GM12892 (cell line): ENCODE results near the gene PTCD2.

ENCODE experiments used
- DNase-seq: peaks from one replicate; pipeline ENCODE4 v3.0.0; 2011; ENCODE audit not compliant: insufficient read length
- FAIRE-seq: peaks from 2 replicates; lab custom pipeline; 2011; peaks lifted over from hg19 to GRCh38; lab: Jason Lieb, UNC
- POLR2A ChIP-seq: IDR thresholded peaks from 2 replicates; pipeline ENCODE4 v1.6.1; 2011; ENCODE audit warnings: low read depth, low read length, control low read depth
- POLR2AphosphoS5 ChIP-seq: IDR thresholded peaks from 2 replicates; pipeline ENCODE4 v1.6.1; 2011; ENCODE audit warnings: low read depth, low read length, control low read depth
- TAF1 ChIP-seq: IDR thresholded peaks from 2 replicates; pipeline ENCODE4 v1.6.1; 2011; ENCODE audit warnings: low read depth, mild to moderate bottlenecking, control low read depth, low read length, borderline replicate concordance

Gene PTCD2

GRCh38 chr5:72372923-72373322 is 52.8 kb downstream of the PTCD2 start:
- DNase-seq (no peak), FAIRE-seq (no peak)
- TF ChIP-seq POLR2A = no peak
- TF ChIP-seq TAF1 = no peak
- no peak for TF ChIP-seq POLR2AphosphoS5

- FAIRE-seq = no peak
- TF ChIP-seq TAF1 = no peak
Observed at GRCh38 chr5:72374844-72375243, 54.7 kb downstream of the PTCD2 start.

GRCh38 chr5:72376381-72376780 is 56.2 kb downstream of the PTCD2 start:
- no peak for TF ChIP-seq POLR2AphosphoS5
- TF ChIP-seq POLR2A = no peak
- no peak for TF ChIP-seq TAF1
- no peak for FAIRE-seq
- DNase-seq = no peak

More at GRCh38 chr5:72374844-72375243, 54.7 kb downstream of the PTCD2 start:
- no peak for DNase-seq

- no peak for DNase-seq
- TF ChIP-seq POLR2AphosphoS5 (no peak), POLR2A (no peak)
- FAIRE-seq = no peak
Observed at GRCh38 chr5:72377910-72378638, 57.9 kb downstream of the PTCD2 start.

GRCh38 chr5:72378639-72379289 is 58.6 kb downstream of the PTCD2 start:
- TF ChIP-seq POLR2A (no peak), TAF1 (no peak), POLR2AphosphoS5 (no peak)
- FAIRE-seq = no peak
- no peak for DNase-seq

- TF ChIP-seq POLR2AphosphoS5 (no peak), POLR2A (no peak), TAF1 (no peak)
- no peak for FAIRE-seq
- DNase-seq = no peak
Observed at GRCh38 chr5:72379936-72380335, 59.8 kb downstream of the PTCD2 start.

- DNase-seq (peak; percentile 20), FAIRE-seq (no peak)
- TF ChIP-seq POLR2A (no peak), TAF1 (no peak), POLR2AphosphoS5 (no peak)
Observed at GRCh38 chr5:72380492-72381274, 60.5 kb downstream of the PTCD2 start.

GRCh38 chr5:72383280-72383679 is 63.1 kb downstream of the PTCD2 start:
- no peak for DNase-seq
- no peak for FAIRE-seq
- TF ChIP-seq TAF1 (no peak), POLR2AphosphoS5 (no peak)

- FAIRE-seq (no peak), DNase-seq (no peak)
- TF ChIP-seq POLR2A (no peak), TAF1 (no peak), POLR2AphosphoS5 (no peak)
Observed at GRCh38 chr5:72383726-72384125, 63.6 kb downstream of the PTCD2 start.

GRCh38 chr5:72386639-72387038 is 66.5 kb downstream of the PTCD2 start:
- DNase-seq = no peak
- TF ChIP-seq POLR2A (no peak), TAF1 (no peak), POLR2AphosphoS5 (no peak)
- no peak for FAIRE-seq

GRCh38 chr5:72387985-72388384 is 67.8 kb downstream of the PTCD2 start:
- DNase-seq (no peak), FAIRE-seq (no peak)
- TF ChIP-seq POLR2A (no peak), TAF1 (no peak), POLR2AphosphoS5 (no peak)
